Measurements from ENCODE around the gene SLC2A1.

DNA sequence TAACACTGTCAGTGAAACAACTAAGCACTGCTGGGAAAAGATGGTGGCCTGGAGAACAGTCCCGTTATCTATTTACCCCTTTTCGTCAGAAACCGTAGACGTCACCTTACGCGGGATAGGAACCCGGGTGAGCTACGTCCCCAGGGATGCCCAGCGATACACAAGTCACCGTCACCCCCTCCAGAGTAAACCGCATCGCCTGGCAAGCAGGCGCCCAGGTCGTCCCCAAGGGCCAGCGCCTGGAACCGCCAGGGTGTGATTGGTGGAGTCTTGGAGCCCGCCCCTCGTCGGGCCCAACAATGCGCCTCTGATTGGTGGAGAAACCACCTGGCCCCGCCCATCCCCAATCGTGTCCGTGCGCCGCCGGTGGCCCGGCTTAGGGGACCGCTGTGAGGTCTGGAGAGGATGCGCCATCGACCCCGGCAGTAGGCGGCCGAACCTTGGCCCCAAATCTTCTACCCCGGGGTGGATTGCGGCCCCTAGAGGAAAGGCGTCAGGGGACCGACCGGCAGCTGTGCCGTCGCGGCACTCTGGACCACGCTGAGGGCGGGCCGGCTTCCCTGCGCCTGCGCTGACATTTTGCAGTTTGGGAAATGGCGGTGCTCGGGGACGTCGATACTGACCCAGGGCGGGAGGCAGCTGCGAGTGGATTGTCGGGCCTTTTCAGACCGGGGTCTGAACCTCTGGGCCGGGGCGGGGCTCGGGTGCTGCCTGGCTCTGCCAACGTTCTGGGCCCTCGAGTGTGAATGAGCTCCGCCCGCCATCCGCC, 34.4 kb downstream of the SLC2A1 start:
- peak; percentile 80 to 86 for TF ChIP-seq POLR2A (IDR thresholded peaks at IDR 0.05)
- TF ChIP-seq, protein P1, sequence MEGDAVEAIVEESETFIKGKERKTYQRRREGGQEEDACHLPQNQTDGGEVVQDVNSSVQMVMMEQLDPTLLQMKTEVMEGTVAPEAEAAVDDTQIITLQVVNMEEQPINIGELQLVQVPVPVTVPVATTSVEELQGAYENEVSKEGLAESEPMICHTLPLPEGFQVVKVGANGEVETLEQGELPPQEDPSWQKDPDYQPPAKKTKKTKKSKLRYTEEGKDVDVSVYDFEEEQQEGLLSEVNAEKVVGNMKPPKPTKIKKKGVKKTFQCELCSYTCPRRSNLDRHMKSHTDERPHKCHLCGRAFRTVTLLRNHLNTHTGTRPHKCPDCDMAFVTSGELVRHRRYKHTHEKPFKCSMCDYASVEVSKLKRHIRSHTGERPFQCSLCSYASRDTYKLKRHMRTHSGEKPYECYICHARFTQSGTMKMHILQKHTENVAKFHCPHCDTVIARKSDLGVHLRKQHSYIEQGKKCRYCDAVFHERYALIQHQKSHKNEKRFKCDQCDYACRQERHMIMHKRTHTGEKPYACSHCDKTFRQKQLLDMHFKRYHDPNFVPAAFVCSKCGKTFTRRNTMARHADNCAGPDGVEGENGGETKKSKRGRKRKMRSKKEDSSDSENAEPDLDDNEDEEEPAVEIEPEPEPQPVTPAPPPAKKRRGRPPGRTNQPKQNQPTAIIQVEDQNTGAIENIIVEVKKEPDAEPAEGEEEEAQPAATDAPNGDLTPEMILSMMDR (IDR thresholded peaks at IDR 0.05), result peak; percentile 17 to 38 (median 30)

Data from uterus (tissue), 2 donors.